HG03354 (cell line): ENCODE data around the gene HEG1.

Experiments used
- ATAC-seq: cut with Tn5 transposase; IDR thresholded peaks from one replicate; pipeline ENCODE4 v1.9.1; 2021; ENCODE audit warnings: mild to moderate bottlenecking; ENCODE audit not compliant: unreplicated experiment, poor library complexity, severe bottlenecking

Gene HEG1

DNA sequence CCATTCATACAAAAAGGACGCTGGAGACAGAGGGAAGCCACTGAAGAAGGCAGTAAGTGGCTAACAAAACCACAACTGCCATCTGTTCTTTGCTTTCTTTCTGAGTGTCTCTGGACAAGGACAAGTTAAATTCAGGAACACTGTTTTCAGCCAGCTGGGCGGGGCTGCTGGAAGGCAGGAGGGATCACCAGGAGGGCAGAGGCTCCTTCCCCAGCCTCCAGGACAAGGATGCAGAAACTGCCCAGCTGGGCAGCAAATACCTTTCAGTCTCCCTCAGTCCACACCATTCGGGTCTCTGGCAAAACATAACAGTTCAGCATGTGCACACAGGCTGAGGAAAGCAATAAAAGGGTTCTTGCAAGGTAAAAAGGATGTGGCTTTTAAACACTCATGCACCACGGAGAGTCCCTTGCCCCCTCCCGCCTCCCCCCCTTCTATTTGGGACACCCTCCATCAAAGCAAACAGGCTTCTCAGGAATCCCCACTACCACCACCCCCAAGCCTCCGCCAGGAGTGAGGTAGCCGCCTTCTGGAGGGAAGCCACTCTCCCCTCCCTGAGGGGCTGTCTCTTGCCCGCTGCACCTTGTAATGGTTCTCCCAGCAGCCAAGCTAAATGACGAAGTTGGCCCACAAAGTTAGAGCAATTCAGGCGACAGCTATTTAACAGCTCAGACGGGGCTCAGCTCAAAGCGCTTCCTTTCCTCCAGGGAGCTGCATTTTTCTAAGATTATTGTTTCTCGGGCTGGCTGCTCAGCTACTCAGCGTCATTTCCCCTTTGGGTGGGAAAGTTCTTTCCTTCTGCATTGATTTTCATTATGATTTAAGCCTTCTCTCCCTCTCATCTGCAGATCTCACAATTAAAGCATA lies 3.8 kb downstream of the HEG1 start:
- ATAC-seq: peak; percentile 26

DNA sequence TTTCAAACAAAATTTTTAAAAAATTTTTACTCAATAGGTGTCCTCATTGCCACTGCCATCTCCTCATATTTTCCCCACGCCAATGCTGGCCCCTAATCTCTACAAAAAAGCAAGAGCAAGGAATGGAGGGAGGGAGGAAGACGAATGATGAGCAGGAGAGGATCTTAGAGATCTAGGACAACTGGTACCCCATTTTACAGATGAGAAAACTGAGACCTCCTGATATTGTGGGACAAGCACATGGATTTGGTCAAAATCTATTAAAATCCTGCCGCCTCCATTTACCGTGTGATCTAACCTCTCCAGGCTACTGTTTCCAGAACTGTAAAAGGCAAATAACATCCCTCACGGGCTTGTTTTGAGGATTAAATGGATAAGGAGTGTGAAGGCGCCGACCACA lies 4.6 kb downstream of the HEG1 start:
- no peak for ATAC-seq

DNA sequence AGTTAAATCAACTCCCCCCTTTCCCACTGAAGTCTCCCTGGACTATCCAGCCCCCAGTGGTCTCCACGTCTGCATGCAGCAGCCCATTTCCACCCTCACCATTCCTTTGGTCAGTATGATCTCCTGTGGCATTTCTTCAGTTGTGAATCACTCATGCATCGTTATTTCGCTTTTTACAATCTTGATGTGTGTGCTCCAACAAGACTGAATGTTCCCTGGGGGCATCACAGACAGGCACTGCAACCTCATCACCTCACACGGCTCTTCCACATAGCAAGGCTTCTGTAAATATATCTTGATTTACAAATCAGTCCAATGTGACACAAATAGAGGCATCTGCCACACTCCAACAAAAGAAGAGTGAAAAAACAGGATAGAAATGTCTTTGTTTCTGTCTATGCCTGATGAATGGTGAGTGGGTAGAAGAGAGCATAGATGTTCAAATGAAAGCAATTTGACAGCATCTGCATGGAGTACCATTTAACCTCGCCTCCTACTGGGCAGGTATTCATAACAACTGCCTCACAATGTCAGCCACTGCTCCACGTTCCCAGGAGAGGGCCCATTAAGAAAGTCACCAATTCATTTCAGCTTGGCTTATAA lies 5.2 kb downstream of the HEG1 start:
- ATAC-seq: no peak

DNA sequence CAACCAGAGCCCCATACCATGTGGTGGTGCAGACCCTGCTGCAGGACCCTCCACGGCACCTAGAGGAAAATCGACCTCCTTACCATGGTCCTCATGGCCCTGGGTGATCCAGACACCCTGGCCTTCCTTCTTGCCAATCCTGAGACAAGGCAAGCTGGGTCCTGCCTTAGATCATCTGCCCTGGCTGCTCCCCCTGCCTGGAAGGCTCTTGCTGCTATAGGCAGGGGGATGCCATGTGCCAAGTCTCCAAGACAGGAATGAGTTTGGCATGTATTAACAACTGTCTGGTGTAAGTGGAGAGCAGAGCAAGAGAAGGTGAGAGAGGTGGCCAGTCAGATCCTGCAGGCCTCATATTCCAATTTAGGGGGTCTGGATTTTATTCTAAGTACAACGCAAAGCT lies 7.5 kb downstream of the HEG1 start:
- ATAC-seq: no peak

DNA sequence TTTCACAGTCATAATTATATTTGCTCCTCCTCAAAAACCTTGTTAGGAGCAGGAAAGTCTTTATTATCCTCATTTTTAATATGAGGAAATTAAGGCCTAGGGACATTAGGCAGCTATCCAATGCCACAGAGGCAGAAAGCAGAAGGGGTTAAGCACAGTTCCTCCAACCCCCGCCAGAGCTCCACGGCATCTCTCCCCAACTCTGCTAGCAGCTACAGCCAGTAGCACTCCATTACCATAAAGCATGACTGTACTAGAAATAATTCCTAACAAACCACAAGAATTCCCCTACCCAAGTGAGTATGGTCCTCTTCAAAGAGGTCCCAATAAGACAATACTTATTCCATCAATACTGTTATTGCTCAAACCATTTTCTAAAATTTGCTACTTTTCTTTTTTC lies 9.8 kb downstream of the HEG1 start:
- ATAC-seq: no peak

DNA sequence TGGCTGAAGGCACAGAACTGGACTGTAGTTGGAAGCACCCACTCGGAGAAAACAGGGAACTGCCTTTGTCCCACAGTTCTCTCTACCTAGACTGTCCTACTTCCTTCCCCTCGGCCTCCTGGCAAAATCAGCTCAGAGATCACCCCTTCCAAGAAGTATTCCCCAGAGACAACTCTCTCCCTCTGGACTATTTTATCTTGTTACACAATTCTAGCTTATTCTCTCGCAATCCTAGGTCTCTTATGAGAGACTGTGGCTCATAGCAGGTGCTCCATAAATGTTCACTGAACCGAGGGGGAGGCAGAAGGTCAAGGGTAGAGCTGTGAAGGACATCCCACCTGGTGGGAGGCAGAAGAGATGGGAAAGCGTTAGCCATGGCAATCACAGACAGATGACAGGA lies 10.6 kb downstream of the HEG1 start:
- ATAC-seq: no peak

DNA sequence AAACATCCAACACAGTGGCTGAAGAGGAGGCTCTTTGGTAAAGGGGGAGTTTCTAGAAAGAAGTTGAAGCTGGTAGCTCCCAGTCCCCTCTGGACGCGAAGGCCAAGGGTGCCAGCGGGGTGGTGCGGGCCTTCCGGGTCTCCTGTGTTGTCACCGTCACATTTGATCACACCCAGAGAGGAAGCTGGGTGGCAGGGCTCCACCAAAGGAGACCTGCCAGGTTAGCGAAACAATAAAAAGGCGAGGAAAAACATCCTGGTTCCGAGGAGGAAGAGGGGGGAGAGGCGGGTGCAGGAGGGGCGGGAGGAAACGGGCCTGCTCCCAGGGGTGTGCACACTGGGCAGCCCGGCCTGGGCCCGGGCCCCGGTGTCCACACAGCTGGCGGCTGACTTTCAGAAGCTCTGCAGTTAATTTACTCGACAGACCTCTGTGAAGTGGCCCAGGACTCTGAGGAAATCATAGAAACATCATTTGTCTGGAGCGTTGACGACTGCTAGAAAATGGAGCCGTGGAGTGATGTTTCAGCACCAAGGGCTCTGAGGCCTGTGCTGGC lies 12.1 kb downstream of the HEG1 start:
- ATAC-seq: no peak

DNA sequence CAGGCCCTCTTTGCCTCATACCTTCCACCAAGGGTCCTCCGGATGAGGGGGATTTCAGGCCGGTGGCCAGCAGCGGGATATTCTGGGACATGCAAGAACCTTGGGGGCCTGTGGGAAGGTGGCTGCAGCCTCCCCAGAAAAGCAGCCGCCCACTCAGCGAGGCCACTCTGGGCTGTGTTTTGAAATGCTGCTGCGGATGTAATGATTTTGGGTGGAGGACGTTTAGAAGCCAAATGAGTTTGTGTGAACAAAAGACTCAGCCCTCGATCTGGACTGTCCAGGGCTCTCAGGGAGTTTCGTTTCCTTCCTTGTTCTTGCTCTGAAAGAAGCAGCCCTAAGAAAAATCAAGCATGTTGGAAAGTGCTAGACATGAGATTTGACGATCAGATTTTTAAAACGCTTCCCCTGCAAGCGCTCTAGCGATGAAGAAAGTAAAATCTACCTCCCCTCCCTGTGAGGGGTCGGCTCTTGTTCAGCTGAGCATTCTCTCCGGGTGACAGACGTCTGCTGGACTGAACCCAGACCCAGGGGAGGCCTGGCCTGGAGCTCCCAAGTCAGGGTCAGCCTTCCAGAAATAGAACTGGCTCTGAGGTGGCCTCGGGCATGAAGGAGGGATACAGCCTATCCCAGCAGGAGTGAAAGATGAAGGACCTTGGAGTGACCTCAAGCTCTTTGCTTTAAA lies 12.9 kb downstream of the HEG1 start:
- ATAC-seq: no peak

DNA sequence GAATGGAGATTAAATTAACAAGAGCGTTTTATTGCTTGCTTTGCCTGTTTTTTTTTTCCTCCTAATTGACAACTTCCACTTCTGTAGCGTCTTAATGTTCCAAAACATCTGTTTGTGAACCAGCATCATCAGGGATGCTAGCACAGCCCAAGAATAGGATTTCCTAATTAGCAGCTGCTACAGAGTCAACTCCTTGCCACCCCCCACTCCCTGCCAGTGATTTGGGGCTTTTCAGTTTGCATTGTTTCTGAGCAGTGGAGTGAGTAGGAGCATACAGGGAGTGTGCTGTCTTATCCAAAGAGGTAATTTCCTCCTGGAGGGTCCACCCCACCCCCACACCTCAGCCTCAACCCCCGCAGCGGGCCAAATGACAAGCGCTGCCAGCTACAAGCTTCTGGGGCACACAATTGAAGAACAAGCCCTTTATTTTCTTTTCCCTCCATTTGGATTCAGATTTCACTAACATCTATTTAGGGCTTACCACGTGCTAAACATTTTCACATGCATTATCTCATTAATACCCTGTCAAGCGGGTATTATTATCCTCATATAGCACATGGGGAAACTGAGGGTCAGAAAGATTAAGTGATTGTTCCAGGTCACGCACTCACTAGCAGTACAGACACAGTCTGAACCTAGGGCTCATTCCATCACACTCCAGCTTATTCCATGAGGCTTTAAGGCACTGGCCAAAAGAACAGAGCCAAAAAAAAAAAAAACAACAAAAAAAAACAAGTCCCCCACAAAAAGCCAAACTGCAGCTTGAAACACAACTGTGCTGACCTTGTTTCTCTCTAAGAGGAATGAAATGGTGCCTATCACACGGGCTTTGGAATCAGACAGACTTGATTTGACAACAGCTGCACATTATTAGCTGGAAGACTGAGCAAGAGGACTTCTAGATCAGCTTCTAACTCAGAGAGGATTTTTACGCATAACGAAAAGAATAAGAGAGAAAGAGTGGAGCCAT lies 16.4 kb downstream of the HEG1 start:
- ATAC-seq: no peak

DNA sequence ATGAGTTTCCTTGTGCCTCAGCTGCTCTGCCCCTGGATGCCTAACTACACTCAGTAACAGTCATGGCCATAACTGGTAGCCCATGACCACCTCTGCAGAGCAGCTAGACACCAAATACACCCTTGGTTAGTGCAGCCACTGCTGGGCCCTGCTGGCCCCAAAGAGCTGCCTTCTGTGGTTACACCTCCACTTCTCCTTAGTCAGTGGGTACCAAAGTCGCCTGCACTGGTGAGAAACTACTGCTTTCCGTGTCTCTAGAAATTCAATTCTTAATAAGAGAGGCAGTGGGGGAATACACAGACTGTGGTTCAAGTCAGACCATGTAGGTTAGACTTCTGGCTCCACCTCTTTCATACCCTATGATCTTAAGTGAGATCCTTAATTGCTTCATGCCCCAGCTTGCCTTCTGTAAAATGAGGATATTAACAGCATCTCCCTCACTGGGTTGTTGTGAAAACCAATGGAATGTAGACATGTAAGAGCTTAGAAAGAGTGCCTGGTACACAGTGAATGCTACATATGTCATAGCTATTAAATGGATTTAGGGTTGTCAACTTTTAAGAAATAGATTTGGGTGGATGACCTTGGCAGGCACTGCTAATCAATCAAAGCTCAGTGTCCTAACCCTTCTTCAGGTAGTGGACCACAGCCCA lies 18.2 kb downstream of the HEG1 start:
- ATAC-seq: no peak

DNA sequence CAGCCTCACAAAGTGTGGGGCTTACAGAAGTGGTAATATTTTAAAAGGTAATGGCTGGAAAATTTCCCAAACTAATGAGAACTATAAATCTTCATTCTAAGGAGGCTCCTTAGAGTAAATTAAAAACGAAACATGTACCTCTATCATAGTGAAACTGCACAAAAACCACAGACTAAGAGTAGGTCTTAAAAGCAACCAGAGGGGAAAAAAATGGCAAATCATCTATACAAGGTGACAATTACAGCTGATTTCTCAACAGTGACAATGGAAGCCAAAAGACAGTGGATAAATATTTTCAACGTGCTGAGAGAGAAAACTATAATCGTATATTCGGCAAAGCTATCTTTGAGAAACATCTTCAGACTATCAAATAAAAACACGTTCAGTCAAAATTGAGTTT lies 20.6 kb downstream of the HEG1 start:
- peak; percentile 66 for ATAC-seq

DNA sequence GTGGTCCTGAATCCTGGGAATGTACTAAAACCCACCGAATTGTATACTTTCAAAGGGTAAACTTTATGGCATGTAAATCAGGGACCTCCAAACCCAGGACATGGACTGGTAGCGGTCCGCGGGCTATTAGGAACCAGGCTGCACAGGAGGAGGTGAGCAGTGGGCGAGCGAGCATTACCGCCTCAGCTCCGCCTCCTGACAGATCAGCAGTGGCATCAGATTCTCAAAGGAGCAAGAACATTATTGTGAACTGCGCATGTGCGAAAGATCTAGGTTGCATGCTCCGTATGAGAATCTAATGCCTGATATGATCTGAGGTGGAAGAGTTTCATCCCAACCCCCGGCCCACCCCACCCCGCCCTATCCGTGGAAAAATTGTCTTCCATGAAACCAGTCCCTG lies 22.2 kb downstream of the HEG1 start:
- no peak for ATAC-seq

DNA sequence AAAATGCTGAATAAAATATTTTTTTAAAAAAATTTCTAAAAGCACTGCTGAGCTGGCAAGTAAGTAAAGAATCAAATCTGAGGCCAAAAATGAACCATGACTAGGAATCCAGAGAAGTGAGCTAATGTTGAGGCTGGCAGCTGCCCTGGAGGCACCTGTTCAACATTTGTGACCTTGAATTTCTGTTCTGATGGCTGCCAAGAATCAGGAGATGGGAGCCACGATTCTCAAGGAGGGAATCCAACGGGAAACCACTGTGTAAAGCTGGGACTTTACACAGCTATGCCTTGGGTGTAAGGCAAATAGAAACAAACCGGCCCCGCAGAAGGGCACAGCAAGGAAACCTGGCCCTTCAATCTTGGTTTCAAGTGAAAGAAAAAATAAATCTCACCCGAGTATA lies 22.7 kb downstream of the HEG1 start:
- ATAC-seq: no peak

DNA sequence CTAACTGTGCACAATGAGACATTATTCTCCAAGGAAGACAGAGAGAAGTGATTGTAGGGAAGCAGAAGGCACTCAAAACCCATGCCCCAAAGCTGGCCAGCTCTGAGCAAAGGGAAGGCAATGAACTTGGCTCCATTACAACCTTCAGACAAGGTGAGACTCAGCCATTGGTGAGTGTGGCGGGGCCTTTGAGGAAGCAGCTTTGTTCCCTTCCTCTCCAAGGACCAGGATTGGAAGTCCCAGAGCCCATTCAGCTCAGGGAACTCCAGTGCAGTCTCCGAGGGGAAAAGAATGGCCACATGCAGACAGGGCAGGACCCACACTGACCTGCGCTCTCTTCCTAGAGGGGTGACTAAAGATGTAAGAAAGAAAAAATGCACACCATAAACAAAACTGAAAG lies 23.1 kb downstream of the HEG1 start:
- no peak for ATAC-seq

DNA sequence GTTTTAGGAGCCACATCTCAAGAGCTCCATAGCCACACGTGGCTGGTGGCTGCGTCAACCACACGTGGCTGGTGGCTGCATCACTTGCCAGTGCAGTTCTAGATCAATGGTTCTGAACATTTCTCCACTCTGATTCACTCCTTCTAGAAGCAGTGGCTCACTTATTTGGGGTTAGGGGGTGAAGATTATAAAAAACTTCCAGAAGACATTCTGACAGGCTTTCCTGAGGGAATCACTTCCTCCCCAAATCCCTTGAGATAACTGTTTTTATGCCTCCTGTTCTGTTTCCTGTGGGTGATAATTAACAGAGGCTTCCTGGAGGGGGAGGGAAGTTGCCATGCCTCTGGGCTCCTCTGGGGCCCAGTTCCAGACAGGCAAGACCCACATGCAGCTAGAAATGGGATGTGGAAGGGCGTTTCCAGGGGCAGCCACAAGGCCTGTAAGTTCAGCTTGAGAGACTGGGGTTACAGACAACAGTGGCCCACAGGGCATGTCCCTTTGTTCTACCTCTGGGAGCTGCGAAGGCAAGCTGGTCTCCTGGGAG lies 23.6 kb downstream of the HEG1 start:
- ATAC-seq: no peak

DNA sequence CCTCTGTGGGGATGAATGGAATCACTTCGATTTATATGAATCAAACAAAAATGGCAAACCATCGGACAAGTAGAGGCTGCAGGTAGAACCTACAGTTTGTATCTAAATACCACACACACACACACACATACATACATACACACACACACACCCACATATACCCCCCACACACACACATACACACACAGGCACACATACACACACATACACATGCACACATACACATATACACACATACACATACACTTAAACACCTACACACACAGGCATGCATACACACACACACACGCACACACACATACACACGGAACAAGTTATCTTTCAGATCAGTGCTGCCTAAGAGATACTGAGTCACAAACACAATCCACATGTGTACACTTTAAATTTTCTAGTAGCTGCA lies 24.3 kb downstream of the HEG1 start:
- ATAC-seq: no peak

DNA sequence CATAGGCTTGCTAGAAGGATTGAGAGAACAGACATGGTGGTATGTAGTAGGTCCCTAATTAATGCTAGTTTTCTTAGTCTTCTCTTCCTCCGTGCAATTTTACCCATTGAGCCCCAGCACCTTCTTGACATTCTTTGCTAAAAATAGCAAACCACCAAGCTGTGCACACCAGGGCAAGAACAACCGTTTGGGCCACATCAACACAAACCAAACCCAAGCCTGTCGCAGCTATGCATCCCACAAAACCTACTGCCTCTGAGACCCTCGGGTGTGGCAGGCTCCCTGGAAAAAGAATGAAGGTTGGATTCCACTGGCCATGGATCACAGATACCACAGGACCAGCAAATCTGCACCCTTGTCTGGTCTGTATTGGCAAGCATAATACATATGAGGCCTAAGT lies 27.1 kb downstream of the HEG1 start:
- ATAC-seq: no peak

DNA sequence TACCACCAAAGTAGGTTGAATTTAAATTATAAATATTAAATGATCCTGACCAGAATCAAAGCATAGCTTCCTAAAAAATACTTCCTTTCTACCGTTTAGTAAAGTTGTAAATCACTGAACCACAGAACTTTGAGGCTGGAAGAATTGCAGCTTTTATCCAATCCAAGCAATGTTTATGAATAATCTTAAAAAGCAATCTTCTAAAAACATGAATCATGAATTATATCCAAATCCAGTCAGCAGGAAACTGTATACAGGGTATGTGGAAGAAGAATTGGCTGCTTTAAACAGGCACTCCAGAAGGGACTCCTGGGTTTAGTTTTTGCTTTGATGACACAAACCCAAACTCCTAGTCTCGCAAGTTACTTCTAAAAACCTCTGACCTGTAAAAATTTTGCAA lies 30.2 kb downstream of the HEG1 start:
- ATAC-seq: no peak

DNA sequence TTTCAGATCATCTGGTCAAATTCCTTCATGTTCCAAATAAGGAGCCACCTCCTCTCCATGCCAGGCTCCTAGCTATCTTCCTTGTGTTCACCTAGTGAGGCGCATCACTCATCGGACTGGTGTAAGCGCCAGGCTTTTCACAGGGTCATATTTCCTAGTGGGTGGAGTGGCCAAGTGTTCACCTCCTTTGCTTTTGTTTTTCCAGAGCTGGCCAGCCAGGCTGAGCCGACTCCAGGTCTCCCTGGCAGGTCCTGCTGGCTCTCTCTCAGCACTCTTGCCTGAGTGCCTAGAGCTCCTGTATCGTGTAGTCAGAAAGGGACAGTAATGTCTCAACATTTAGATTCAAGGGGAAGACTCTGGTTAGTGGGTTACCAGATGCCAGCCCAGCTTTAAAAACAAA lies 31.0 kb downstream of the HEG1 start:
- ATAC-seq: no peak
